Right atrium auricular region (tissue), 2 donors: ENCODE measurements around the gene LDB2. TPM values are rescaled to one million over a fixed set of nuclear protein-coding genes. Genes with fewer than 3 reads are reported as not detected.

Experiments used
- DNase-seq: peaks from one replicate; pipeline ENCODE4 v3.0.0-alpha.2; 2019; ENCODE audit warnings: low spot score
- H3K27ac ChIP-seq, 2 donors: fragments of 200-600 bp; sonication (generic); 1 replicate in 1 of 2; 2 replicates in 1 of 2; pipeline ENCODE4 v1.5.1; 2016 to 2019
- H3K27me3 ChIP-seq, 2 donors: fragments of 200-600 bp; sonication (generic); one replicate each; pipeline versions ENCODE4 v1.5.1 to v1.6.0; 2017 to 2019
- H3K36me3 ChIP-seq: fragments of 200-600 bp; sonication (generic); one replicate; pipeline ENCODE4 v1.5.1; 2016
- H3K4me1 ChIP-seq, 2 donors: fragments of 200-600 bp; sonication (generic); one replicate each; pipeline versions ENCODE4 v1.5.1 to v1.6.0; 2017 to 2019
- H3K4me3 ChIP-seq, 2 donors: fragments of 200-600 bp; sonication (generic); 1 replicate in 1 of 2; 2 replicates in 1 of 2; pipeline ENCODE4 v1.5.1; 2017 to 2019; ENCODE audit warnings: mild to moderate bottlenecking in 1 of 2, moderate library complexity in 1 of 2
- H3K9me3 ChIP-seq, 2 donors: fragments of 200-600 bp; sonication (generic); one replicate each; pipeline ENCODE4 v1.5.1; 2019
- CTCF ChIP-seq, 2 donors: fragments of 200-600 bp; sonication (generic); IDR thresholded peaks; one replicate each; pipeline ENCODE4 v1.5.1; 2019; ENCODE audit warnings: antibody characterized with exemption in 2 of 2
- total RNA-seq, 2 donors: library from RNA; depleted of rRNA; stranded (reverse); fragments of >200 nt; gene quantifications; one replicate each; pipeline ENCODE4 v1.1.0, GENCODE V29; 2016

Gene LDB2
- total RNA-seq, 2 donors from 2014 or later, result 35.2 to 64.4 TPM

- no peaks in the 10 kb centered on the region for H3K27me3 ChIP-seq
- no peaks in the 10 kb centered on the region for H3K9me3 ChIP-seq
- no peaks in the 10 kb centered on the region for H3K36me3 ChIP-seq
- no peak for DNase-seq
- peaks cover 0 to 6% of the 10 kb centered on the region in 2 donors for H3K4me1 ChIP-seq
- no peak overlapping the region for H3K4me3 ChIP-seq
- TF ChIP-seq CTCF (IDR thresholded peaks at IDR 0.05), result no peak
- H3K27ac ChIP-seq, result no peak overlapping the region
Observed at GRCh38 chr4:16791460-16791859, 107.0 kb downstream of the LDB2 start.

DNA sequence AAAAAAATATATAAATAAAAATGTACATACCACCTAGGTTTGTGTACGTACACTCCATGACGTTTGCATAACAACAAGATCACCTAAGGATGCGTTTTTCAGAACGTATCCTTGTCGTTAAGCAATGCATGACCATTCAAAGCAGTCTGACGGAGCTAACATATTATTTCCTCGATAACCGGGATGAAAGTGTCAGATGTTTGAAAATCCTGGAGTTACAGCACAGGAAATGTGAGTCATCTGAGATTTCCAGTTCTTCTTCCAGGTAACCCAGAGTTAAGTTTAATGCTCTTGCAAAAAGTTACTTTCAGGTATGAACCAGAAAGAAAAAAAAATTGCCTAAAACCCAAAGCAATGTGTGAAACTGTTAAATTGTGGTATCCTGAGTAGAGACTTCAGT is 107.9 kb downstream of the LDB2 start:
- DNase-seq, result no peak
- Histone ChIP-seq H3K36me3 (no peaks in the 10 kb centered on the region), H3K27ac (no peak overlapping the region), H3K4me3 (no peak overlapping the region), H3K4me1 (peaks cover 0 to 6% of the 10 kb centered on the region in 2 donors), H3K27me3 (no peaks in the 10 kb centered on the region), H3K9me3 (no peaks in the 10 kb centered on the region)
- TF ChIP-seq CTCF (IDR thresholded peaks at IDR 0.05), result no peak

DNA sequence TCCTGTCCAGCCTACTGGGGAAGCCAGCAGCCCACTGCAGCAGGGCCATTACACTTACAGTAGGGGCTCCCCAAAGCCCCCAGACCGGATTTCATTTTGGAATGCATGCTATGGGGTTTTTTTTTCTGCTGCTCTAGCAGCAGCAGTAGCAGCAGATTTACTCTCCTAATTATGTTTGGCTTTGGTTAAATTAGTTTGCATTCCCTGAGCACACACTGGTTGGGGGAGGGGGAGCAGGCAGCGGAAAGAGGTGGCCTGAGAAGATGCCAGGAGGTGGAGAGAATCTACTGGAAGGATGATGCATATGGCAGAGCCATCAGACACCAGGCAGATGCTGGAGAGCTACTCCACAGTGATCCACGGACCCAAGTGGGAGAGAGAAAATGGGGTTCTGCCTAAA is 109.6 kb downstream of the LDB2 start:
- TF ChIP-seq CTCF (IDR thresholded peaks at IDR 0.05), result no peak
- no peaks in the 10 kb centered on the region for H3K27me3 ChIP-seq
- H3K36me3 ChIP-seq, result no peaks in the 10 kb centered on the region
- no peak overlapping the region for H3K27ac ChIP-seq
- no peaks in the 10 kb centered on the region for H3K4me1 ChIP-seq
- no peak for DNase-seq
- H3K9me3 ChIP-seq, result no peaks in the 10 kb centered on the region
- H3K4me3 ChIP-seq, result no peak overlapping the region

DNA sequence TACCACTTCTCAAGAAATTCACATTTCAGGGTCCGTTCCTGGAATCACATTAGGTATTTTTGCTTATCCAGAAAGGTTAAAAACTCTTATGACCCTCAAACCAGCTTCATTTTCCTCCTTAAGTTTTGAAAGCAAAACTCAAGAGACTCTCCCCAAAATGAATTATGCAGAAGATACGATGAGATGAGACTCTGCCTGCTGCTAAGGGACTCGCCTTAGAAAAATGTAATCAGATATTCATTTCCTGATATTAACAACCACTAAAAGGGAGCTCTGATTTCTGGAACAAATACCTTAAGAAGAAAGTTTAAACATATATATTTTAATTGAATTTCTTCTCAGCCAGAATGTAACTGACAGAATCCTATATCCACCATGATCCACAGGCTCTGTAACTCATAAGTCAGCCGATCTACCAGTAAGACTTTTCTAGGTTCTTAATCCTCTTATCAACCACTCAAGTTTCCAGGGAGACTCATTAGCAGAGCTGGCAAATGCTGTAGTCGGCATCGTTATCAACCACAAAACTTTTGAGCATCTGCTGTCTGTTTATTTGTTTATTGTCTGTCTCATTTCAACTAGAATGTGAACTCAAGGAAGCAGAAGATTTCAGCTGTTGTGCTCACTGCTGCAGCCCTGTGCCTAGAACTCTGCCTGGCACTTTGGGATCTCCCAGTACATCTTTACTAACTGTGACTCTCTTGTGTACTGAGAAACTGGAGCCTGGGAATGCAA is 112.5 kb downstream of the LDB2 start:
- Histone ChIP-seq H3K27ac (no peak overlapping the region), H3K4me3 (no peak overlapping the region), H3K27me3 (no peaks in the 10 kb centered on the region), H3K36me3 (no peaks in the 10 kb centered on the region), H3K9me3 (no peaks in the 10 kb centered on the region), H3K4me1 (no peaks in the 10 kb centered on the region)
- TF ChIP-seq CTCF (IDR thresholded peaks at IDR 0.05), result no peak
- DNase-seq, result no peak

GRCh38 chr4:16783119-16783518 is 115.3 kb downstream of the LDB2 start:
- no peak overlapping the region for H3K27ac ChIP-seq
- H3K27me3 ChIP-seq, result no peaks in the 10 kb centered on the region
- TF ChIP-seq CTCF (IDR thresholded peaks at IDR 0.05), result no peak
- no peaks in the 10 kb centered on the region for H3K9me3 ChIP-seq
- H3K4me3 ChIP-seq, result no peak overlapping the region
- no peak for DNase-seq
- H3K4me1 ChIP-seq, result no peaks in the 10 kb centered on the region
- H3K36me3 ChIP-seq, result no peaks in the 10 kb centered on the region
